Measurements from ENCODE around the gene COMMD10.

DNA sequence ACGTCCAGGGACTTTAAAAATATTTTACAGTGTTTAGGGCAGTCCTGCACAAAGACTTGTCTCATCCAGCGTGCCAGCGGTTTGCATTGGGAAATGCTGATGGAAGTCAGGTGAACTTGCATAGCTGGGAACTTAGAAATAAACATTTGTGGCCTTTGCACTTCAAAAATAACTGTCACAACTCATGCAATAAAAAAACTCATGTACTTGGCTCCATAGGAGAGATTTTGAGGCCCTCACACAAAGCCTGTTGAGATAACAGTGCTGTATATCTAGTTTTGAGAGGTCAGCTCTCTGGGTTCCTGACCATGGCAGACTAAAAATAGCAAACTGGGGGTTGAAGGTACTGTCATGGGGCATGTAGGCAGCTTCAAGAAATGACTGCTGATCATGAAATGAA is 5.5 kb downstream of the COMMD10 start:
- TF ChIP-seq CTCF (conservative IDR thresholded peaks at IDR 0.05): no peak
- no peak for TF ChIP-seq ZFX (IDR thresholded peaks at IDR 0.05)
